ENCODE measurements around the gene ARHGAP9. TPM values are rescaled to one million over a fixed set of nuclear protein-coding genes. Genes with fewer than 3 reads are reported as not detected.

The ARHGAP9 gene
- total RNA-seq, 1 experiment from 2014 or later = 0.92 TPM

GRCh38 chr12:57521525-57522010, 41.9 kb upstream of the ARHGAP9 start:
- intact Hi-C loops (cut with micrococcal nuclease; ENCODE audit: unreplicated experiment) = no loop called here
- Histone ChIP-seq H3K4me1 (ENCODE audit: control insufficient read depth, insufficient read depth, low read length) (peaks cover 41% of the 10 kb centered on the region), H3K27me3 (ENCODE audit: control insufficient read depth, insufficient read depth, low read length) (no peaks in the 10 kb centered on the region), H3K36me3 (ENCODE audit: control insufficient read depth, insufficient read depth, low read length) (peaks cover 12% of the 10 kb centered on the region; the same call in 1 of the 2 replicates), H3K4me3 (ENCODE audit: low read depth in 2 of 2, low read length in 2 of 2) (peak overlapping the region; percentile 65 to 86), H3K9me3 (ENCODE audit: control insufficient read depth, insufficient read depth, low read depth, low read length) (no peaks in the 10 kb centered on the region), H3K27ac (ENCODE audit: low read length) (peak overlapping the region; percentile 91)
- ChIA-PET POLR2A (no interaction called here), CTCF (no interaction called here)
- DNase-seq (ENCODE audit: low read depth, low spot score) (peak; percentile 30), ATAC-seq (0 out of 2 replicates have a peak, but pooled peaks have one; percentile 18)
- no TSS peak for BruUV-seq (replicated peaks)
- in situ Hi-C loops (cut with HindIII; ENCODE audit: low pct_unique_long_range_greater_than_20kb, low sequenced_read_pairs) = no loop called here
- no peak for TF ChIP-seq SIN3A (IDR thresholded peaks at IDR 0.05; ENCODE audit: borderline replicate concordance, insufficient read depth, low read depth, low read length)
- TF ChIP-seq POLR2AphosphoS5 (IDR thresholded peaks at IDR 0.05; ENCODE audit: low read depth, low read length) = no peak
- no peak; the same call in 1 of the 2 replicates for TF ChIP-seq CTCF (IDR thresholded peaks at IDR 0.05)
- no peak for TF ChIP-seq TCF7L2 (IDR thresholded peaks at IDR 0.05; ENCODE audit: low read depth, low read length)
- no peak for TF ChIP-seq REST (IDR thresholded peaks at IDR 0.05; ENCODE audit: insufficient read depth in 1 of 2, low read depth in 2 of 2, low read length in 1 of 2)

GRCh38 chr12:57520053-57520818, 40.6 kb upstream of the ARHGAP9 start, which contains the start of gene DDIT3:
TSS of gene DDIT3 (minus strand) at chr12:57520514. CDS start at chr12:57517406, 3,108 bp downstream.
- ATAC-seq = peak; percentile 81

More at GRCh38 chr12:57520053-57520818, 40.6 kb upstream of the ARHGAP9 start, which contains the start of gene DDIT3:
- in situ Hi-C loops (cut with HindIII; ENCODE audit: low pct_unique_long_range_greater_than_20kb, low sequenced_read_pairs) (no loop called here), intact Hi-C loops (cut with micrococcal nuclease; ENCODE audit: unreplicated experiment) (no loop called here)
- ChIA-PET POLR2A (interaction anchor here (0.6 kb wide), 1 partner anchor 866 kb away, joined by 3 read pairs; no protein-coding TSS in a partner anchor), CTCF (no interaction called here)
- Histone ChIP-seq H3K27ac (ENCODE audit: low read length) (peak within 1 kb of the TSS; percentile 96), H3K4me1 (ENCODE audit: control insufficient read depth, insufficient read depth, low read length) (peaks cover 54% of the 10 kb centered on the region), H3K9me3 (ENCODE audit: control insufficient read depth, insufficient read depth, low read depth, low read length) (no peaks in the 10 kb centered on the region), H3K36me3 (ENCODE audit: control insufficient read depth, insufficient read depth, low read length) (peaks cover 19% of the 10 kb centered on the region), H3K27me3 (ENCODE audit: control insufficient read depth, insufficient read depth, low read length) (no peaks in the 10 kb centered on the region), H3K4me3 (ENCODE audit: low read depth in 2 of 2, low read length in 2 of 2) (peak within 1 kb of the TSS; percentile 88 to 98)
- TF ChIP-seq CTCF (IDR thresholded peaks at IDR 0.05) (no peak), POLR2AphosphoS5 (IDR thresholded peaks at IDR 0.05; ENCODE audit: low read depth, low read length) (peak; percentile 99), REST (IDR thresholded peaks at IDR 0.05; ENCODE audit: insufficient read depth in 1 of 2, low read depth in 2 of 2, low read length in 1 of 2) (peak; percentile 18 to 36; a peak in 2 of 4 replicates), TCF7L2 (IDR thresholded peaks at IDR 0.05; ENCODE audit: low read depth, low read length) (no peak), SIN3A (IDR thresholded peaks at IDR 0.05; ENCODE audit: borderline replicate concordance, insufficient read depth, low read depth, low read length) (peak; percentile 79; the same call in 1 of the 2 replicates)
- DNase-seq (ENCODE audit: low read depth, low spot score) = peak; percentile 95
- TSS peak; percentile 83 for BruUV-seq (replicated peaks)
